PC-9 (cell line): Measurements from ENCODE around the gene ZFAND3. TPM values are rescaled to one million over a fixed set of nuclear protein-coding genes. Genes with fewer than 3 reads are reported as not detected.

Experiments
- BruUV-seq: library from RNA; stranded (reverse); fragments of 400-500 nt; replicated peaks from 2 replicates; lab custom pipeline; 2021; lab: Mats Ljungman, UMichigan
- CTCF ChIA-PET: fragments of 300-600 bp; sonication (Branson Sonifier 250); formaldehyde crosslinking; loops from one replicate; lab custom pipeline; 2022; ENCODE audit warnings: antibody characterized with exemption; lab: Charles Lee
- POLR2A ChIA-PET: fragments of 300-600 bp; sonication (Branson Sonifier 250); formaldehyde crosslinking; loops from one replicate; lab custom pipeline; 2022; ENCODE audit warnings: antibody characterized with exemption; ENCODE audit not compliant: unreplicated experiment; lab: Charles Lee
- DNase-seq, 2 experiments: peaks; one replicate each; pipeline versions ENCODE4 v3.0.0 to v3.0.0-alpha.2; 2015 to 2022; ENCODE audit warnings: mixed read lengths in 1 of 2
- H2AFZ ChIP-seq: fragments of 200-600 bp; sonication (generic); 2 replicates; pipeline ENCODE4 v1.8.1; 2017; ENCODE audit warnings: antibody characterized with exemption
- H3F3A ChIP-seq: fragments of 200-600 bp; sonication (generic); 2 replicates; pipeline ENCODE4 v1.8.1; 2017; ENCODE audit warnings: antibody characterized with exemption, mild to moderate bottlenecking, low read depth; ENCODE audit not compliant: insufficient read depth
- H3K27ac ChIP-seq: fragments of 200-600 bp; sonication (generic); 2 replicates; pipeline ENCODE4 v1.6.1; 2016; ENCODE audit warnings: mixed run types
- H3K27me3 ChIP-seq: fragments of 200-600 bp; sonication (generic); 2 replicates; pipeline ENCODE4 v1.6.1; 2016; ENCODE audit warnings: low read depth, mixed run types; ENCODE audit not compliant: insufficient read depth
- H3K36me3 ChIP-seq: fragments of 200-600 bp; sonication (generic); 2 replicates; pipeline ENCODE4 v1.6.1; 2016; ENCODE audit warnings: low read depth, mixed run types
- H3K4me1 ChIP-seq: fragments of 200-600 bp; sonication (generic); replicated peaks from 2 replicates; pipeline ENCODE4 v1.6.1; 2016; ENCODE audit warnings: mixed run types; ENCODE audit not compliant: insufficient read depth
- H3K4me2 ChIP-seq: fragments of 200-600 bp; sonication (generic); 2 replicates; pipeline ENCODE4 v1.6.1; 2017; ENCODE audit warnings: mixed run types
- H3K4me3 ChIP-seq: fragments of 200-600 bp; sonication (generic); 2 replicates; pipeline ENCODE4 v1.6.1; 2016; ENCODE audit warnings: mixed run types
- H3K79me2 ChIP-seq: fragments of 200-600 bp; sonication (generic); 2 replicates; pipeline ENCODE4 v1.6.1; 2017; ENCODE audit warnings: low read depth, mixed run types
- H3K9me2 ChIP-seq: fragments of 200-600 bp; sonication (generic); 2 replicates; pipeline ENCODE4 v1.8.1; 2017; ENCODE audit warnings: mild to moderate bottlenecking; ENCODE audit not compliant: insufficient read depth
- H3K9me3 ChIP-seq: fragments of 200-600 bp; sonication (generic); 2 replicates; pipeline ENCODE4 v1.8.1; 2016; ENCODE audit warnings: low read depth; ENCODE audit not compliant: insufficient read depth
- H4K20me1 ChIP-seq: fragments of 200-600 bp; sonication (generic); 2 replicates; pipeline ENCODE4 v1.8.1; 2017; ENCODE audit not compliant: insufficient read depth
- EZH2 ChIP-seq: fragments of 200-600 bp; sonication (generic); IDR thresholded peaks from 2 replicates; pipeline ENCODE4 v1.8.0; 2017; ENCODE audit warnings: antibody characterized with exemption, low read depth
- intact Hi-C: fragments of 100-400 bp; cut with micrococcal nuclease; formaldehyde crosslinking; loops from one replicate; pipeline ENCODE4 v1.10.0; 2022; ENCODE audit not compliant: unreplicated experiment
- total RNA-seq: library from RNA; stranded (reverse); gene quantifications from 2 replicates; pipeline ENCODE4 v1.2.3, GENCODE V29; 2021
- TF ChIP-seq, protein P1 (sequence below): fragments of 200-600 bp; sonication (generic); conservative IDR thresholded peaks from 2 replicates; pipeline ENCODE4 v1.6.1; 2017; ENCODE audit warnings: mixed run types, antibody characterized with exemption, mild to moderate bottlenecking, moderate library complexity

ZFAND3 gene
- total RNA-seq, 1 experiment from 2014 or later: 46.8 TPM

DNA sequence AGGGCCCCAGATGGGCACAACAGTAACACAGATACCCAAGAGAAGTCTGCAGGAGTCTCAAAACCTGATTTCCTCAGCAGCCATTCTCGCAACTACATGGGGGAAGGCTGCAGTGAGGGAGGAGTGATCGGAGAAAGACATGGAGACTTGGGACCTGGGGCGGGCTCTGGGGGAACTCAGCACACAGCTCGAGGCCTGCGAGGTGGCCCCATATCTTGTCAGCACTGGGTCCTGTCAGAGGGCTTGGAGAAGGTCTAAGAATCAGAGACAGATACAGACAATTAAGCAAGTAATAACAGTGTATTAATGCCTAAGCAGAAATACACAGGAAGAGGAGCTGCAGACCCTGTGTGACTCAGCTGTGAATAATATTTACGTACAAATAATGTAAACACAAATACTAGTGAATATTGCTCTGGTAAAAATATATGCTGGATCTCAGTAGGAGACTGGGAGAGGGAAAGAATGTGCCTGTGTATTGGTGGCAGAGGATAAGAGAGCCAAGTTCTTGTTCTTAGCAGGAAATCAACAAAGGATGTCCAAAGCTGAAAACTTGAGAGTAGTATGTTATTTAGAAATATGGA, 336.2 kb downstream of the ZFAND3 start:
- CTCF ChIA-PET: no interaction called here
- TF ChIP-seq EZH2: no peak
- TF ChIP-seq, protein P1, sequence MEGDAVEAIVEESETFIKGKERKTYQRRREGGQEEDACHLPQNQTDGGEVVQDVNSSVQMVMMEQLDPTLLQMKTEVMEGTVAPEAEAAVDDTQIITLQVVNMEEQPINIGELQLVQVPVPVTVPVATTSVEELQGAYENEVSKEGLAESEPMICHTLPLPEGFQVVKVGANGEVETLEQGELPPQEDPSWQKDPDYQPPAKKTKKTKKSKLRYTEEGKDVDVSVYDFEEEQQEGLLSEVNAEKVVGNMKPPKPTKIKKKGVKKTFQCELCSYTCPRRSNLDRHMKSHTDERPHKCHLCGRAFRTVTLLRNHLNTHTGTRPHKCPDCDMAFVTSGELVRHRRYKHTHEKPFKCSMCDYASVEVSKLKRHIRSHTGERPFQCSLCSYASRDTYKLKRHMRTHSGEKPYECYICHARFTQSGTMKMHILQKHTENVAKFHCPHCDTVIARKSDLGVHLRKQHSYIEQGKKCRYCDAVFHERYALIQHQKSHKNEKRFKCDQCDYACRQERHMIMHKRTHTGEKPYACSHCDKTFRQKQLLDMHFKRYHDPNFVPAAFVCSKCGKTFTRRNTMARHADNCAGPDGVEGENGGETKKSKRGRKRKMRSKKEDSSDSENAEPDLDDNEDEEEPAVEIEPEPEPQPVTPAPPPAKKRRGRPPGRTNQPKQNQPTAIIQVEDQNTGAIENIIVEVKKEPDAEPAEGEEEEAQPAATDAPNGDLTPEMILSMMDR: no peak
- Histone ChIP-seq H3K9me3 (no peaks in the 10 kb centered on the region), H3K9me2 (no peaks in the 10 kb centered on the region), H3K79me2 (no peaks in the 10 kb centered on the region), H2AFZ (no peak overlapping the region), H3K4me3 (no peak overlapping the region), H4K20me1 (peaks cover 7% of the 10 kb centered on the region), H3K27me3 (no peaks in the 10 kb centered on the region), H3K27ac (peak overlapping the region; percentile 1; the same call in 1 of the 2 replicates), H3K36me3 (no peaks in the 10 kb centered on the region), H3K4me1 (no peaks in the 10 kb centered on the region), H3K4me2 (no peak overlapping the region), H3F3A (no peaks in the 10 kb centered on the region)
- intact Hi-C loops: no loop called here
- no peak for DNase-seq
- BruUV-seq: no TSS peak
- POLR2A ChIA-PET: no interaction called here

DNA sequence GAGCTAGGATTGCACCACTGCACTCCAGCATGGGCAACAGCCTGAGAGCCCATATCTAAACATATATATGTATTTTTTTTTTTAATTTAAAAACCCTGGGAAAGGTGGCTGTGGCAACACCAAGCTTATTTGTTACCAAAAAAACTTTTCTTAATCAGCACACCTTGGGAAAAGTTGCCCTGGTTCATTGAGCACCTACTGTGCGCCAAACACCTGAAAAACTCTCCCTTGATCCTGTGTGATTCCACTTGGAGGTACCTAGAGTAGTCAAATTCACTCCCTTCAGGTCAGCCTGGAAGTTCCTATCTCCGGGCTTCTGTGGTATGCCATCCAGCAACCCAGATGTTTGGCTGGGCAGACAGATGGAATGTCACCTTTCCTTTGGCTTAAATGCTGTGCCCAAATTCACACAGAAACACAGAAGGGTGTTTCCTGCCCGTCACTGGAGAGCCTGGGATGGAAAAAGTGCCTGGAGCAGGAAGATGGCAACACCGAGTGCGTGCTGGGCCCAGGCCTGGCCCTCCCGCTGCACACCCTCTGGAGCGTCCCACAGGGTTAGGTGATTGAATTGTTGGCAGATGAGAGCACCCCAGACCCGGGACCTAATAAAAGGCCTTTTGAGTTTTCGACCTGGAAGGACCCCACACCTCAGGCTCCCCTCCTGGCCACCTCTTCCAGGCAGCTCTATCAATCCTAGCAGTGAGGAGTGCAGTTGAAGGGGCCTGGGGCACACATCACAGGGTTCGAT, 337.5 kb downstream of the ZFAND3 start:
- BruUV-seq: no TSS peak
- intact Hi-C loops: no loop called here

GRCh38 chr6:38157905-38158304, 338.4 kb downstream of the ZFAND3 start:
- Histone ChIP-seq H3K4me1 (no peaks in the 10 kb centered on the region), H3F3A (no peaks in the 10 kb centered on the region), H3K27me3 (no peaks in the 10 kb centered on the region), H3K4me3 (no peak overlapping the region), H2AFZ (no peak overlapping the region), H3K36me3 (no peaks in the 10 kb centered on the region), H3K4me2 (no peak overlapping the region), H4K20me1 (peaks cover 4% of the 10 kb centered on the region; the same call in 1 of the 2 replicates), H3K79me2 (no peaks in the 10 kb centered on the region), H3K9me2 (no peaks in the 10 kb centered on the region), H3K27ac (no peak overlapping the region), H3K9me3 (no peaks in the 10 kb centered on the region)
- intact Hi-C loops: no loop called here
- BruUV-seq: no TSS peak
- no peak for TF ChIP-seq EZH2
- TF ChIP-seq, protein P1: no peak
- ChIA-PET POLR2A (no interaction called here), CTCF (no interaction called here)
- no peak for DNase-seq

More for the DNA sequence above, 337.5 kb downstream of the ZFAND3 start:
- Histone ChIP-seq H4K20me1 (peaks cover 4% of the 10 kb centered on the region; the same call in 1 of the 2 replicates), H3F3A (no peaks in the 10 kb centered on the region), H3K27ac (no peak overlapping the region), H3K27me3 (no peaks in the 10 kb centered on the region), H2AFZ (no peak overlapping the region), H3K36me3 (no peaks in the 10 kb centered on the region), H3K4me1 (no peaks in the 10 kb centered on the region), H3K79me2 (no peaks in the 10 kb centered on the region), H3K4me2 (no peak overlapping the region), H3K9me3 (no peaks in the 10 kb centered on the region), H3K4me3 (no peak overlapping the region), H3K9me2 (no peaks in the 10 kb centered on the region)
- TF ChIP-seq, protein P1: no peak
- TF ChIP-seq EZH2: no peak
- no peak for DNase-seq
- POLR2A ChIA-PET: no interaction called here
- CTCF ChIA-PET: no interaction called here
